Osteocyte (in vitro differentiated cells): ENCODE results near the gene LCLAT1. TPM values are rescaled to one million over a fixed set of nuclear protein-coding genes. Genes with fewer than 3 reads are reported as not detected.

Experiments used
- DNase-seq: peaks from one replicate; pipeline ENCODE4 v3.0.0; 2021; ENCODE audit warnings: mixed read lengths; ENCODE audit not compliant: unreplicated experiment; ENCODE audit errors: extremely low spot score
- H3K27ac Mint-ChIP-seq: one replicate; pipeline ENCODE4 v1.8.0; 2021; ENCODE audit warnings: mild to moderate bottlenecking, mixed read lengths; ENCODE audit not compliant: unreplicated experiment
- H3K27me3 Mint-ChIP-seq: one replicate; pipeline ENCODE4 v1.8.0; 2021; ENCODE audit warnings: mixed read lengths; ENCODE audit not compliant: unreplicated experiment
- H3K36me3 Mint-ChIP-seq: one replicate; pipeline ENCODE4 v1.8.0; 2021; ENCODE audit warnings: mixed read lengths; ENCODE audit not compliant: unreplicated experiment
- H3K4me1 Mint-ChIP-seq: one replicate; pipeline ENCODE4 v1.8.0; 2021; ENCODE audit warnings: mixed read lengths; ENCODE audit not compliant: unreplicated experiment
- H3K4me3 Mint-ChIP-seq: one replicate; pipeline ENCODE4 v1.8.0; 2021; ENCODE audit warnings: mild to moderate bottlenecking, moderate library complexity, mixed read lengths; ENCODE audit not compliant: unreplicated experiment
- H3K9me3 Mint-ChIP-seq: one replicate; pipeline ENCODE4 v1.8.0; 2021; ENCODE audit warnings: mixed read lengths; ENCODE audit not compliant: unreplicated experiment
- total RNA-seq: library from RNA; stranded (reverse); gene quantifications from 2 replicates; pipeline ENCODE4 v1.2.1, GENCODE V29; 2021
- TF ChIP-seq, protein P1 (sequence below): fragments of 200-600 bp; sonication (generic); IDR thresholded peaks from 2 replicates; pipeline ENCODE4 v1.5.0; 2021; ENCODE audit warnings: antibody characterized with exemption, mild to moderate bottlenecking, moderate library complexity

The LCLAT1 gene
- total RNA-seq, 1 donor from 2014 or later = 13.6 TPM

GRCh38 chr2:30684996-30685395, 237.9 kb downstream of the LCLAT1 start:
- DNase-seq = peak; percentile 32
- Mint-ChIP-seq H3K4me1 (peaks cover 2% of the 10 kb centered on the region), H3K27ac (no peak overlapping the region), H3K36me3 (no peaks in the 10 kb centered on the region), H3K27me3 (peaks cover 11% of the 10 kb centered on the region), H3K4me3 (no peak overlapping the region), H3K9me3 (no peaks in the 10 kb centered on the region)
- TF ChIP-seq, protein P1, sequence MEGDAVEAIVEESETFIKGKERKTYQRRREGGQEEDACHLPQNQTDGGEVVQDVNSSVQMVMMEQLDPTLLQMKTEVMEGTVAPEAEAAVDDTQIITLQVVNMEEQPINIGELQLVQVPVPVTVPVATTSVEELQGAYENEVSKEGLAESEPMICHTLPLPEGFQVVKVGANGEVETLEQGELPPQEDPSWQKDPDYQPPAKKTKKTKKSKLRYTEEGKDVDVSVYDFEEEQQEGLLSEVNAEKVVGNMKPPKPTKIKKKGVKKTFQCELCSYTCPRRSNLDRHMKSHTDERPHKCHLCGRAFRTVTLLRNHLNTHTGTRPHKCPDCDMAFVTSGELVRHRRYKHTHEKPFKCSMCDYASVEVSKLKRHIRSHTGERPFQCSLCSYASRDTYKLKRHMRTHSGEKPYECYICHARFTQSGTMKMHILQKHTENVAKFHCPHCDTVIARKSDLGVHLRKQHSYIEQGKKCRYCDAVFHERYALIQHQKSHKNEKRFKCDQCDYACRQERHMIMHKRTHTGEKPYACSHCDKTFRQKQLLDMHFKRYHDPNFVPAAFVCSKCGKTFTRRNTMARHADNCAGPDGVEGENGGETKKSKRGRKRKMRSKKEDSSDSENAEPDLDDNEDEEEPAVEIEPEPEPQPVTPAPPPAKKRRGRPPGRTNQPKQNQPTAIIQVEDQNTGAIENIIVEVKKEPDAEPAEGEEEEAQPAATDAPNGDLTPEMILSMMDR = no peak

- no peaks in the 10 kb centered on the region for H3K9me3 Mint-ChIP-seq
- DNase-seq = peak; percentile 42
- TF ChIP-seq, protein P1 = peak; percentile 15
- H3K4me1 Mint-ChIP-seq = peaks cover 2% of the 10 kb centered on the region
- H3K36me3 Mint-ChIP-seq = no peaks in the 10 kb centered on the region
- peaks cover 11% of the 10 kb centered on the region for H3K27me3 Mint-ChIP-seq
- no peak overlapping the region for H3K27ac Mint-ChIP-seq
- no peak overlapping the region for H3K4me3 Mint-ChIP-seq
Measured at GRCh38 chr2:30686000-30686399, 239.0 kb downstream of the LCLAT1 start.

GRCh38 chr2:30686669-30687068, 239.6 kb downstream of the LCLAT1 start:
- H3K27me3 Mint-ChIP-seq = peaks cover 11% of the 10 kb centered on the region
- no peak overlapping the region for H3K27ac Mint-ChIP-seq
- H3K9me3 Mint-ChIP-seq = no peaks in the 10 kb centered on the region
- no peak overlapping the region for H3K4me3 Mint-ChIP-seq
- H3K4me1 Mint-ChIP-seq = peaks cover 2% of the 10 kb centered on the region
- TF ChIP-seq, protein P1 = no peak
- no peaks in the 10 kb centered on the region for H3K36me3 Mint-ChIP-seq
- DNase-seq = peak; percentile 23

DNA sequence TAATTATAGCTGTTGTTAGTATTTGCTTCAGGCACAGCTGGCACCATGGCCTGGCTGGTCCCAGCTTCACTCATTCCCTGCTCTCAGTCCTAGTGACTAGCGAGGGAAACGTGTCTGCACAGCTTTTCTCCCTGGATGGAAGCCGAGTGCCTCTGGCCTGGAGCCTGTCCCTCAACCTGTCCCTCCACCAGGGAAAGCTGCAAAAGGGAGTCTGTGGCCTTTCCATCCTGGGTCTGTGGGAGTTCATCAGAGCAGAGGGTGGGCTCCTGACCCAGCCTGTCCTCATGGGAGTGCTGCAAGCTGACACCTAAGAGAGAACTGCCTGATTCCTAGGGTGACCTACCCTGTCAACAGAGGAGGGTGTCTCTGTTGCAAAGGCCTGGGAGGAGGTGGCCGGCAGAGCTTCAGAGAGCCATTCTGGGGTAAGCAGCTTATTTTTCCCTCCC, 241.9 kb downstream of the LCLAT1 start:
- Mint-ChIP-seq H3K27ac (no peak overlapping the region), H3K4me1 (peaks cover 2% of the 10 kb centered on the region), H3K27me3 (no peaks in the 10 kb centered on the region), H3K36me3 (no peaks in the 10 kb centered on the region), H3K9me3 (no peaks in the 10 kb centered on the region), H3K4me3 (no peak overlapping the region)
- DNase-seq = peak; percentile 54
- TF ChIP-seq, protein P1 = no peak

DNA sequence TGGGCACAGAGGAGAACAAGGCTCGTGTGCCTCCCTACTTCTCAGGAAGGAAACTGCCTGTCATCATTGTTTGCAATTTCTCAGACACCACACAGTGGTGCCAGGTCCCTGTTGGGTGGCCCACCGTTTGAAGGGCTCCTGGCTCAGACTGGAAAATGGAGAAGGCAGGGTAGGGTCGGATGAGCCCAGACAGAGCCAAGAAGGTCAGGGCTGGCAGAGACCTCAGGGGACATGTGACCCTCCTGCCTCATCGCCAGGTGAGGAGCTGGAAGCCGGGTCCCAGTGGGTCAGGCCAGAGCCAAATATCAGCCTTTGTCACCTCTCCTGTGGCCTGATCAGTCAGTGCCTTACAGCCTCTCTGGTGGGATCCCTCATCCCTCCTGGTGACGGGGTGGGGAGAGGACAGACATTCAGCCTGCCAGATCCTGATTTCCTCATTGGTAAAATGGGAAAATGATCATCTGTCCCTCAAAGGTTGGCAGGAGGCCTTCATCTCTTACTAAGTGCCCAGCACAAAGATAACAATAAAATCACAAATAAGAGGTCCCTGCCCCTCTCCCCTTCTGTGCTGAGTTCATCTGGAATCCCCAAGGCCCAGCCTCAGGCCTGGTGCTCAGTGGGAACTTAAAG, 242.6 kb downstream of the LCLAT1 start:
- peak; percentile 75 for DNase-seq
- TF ChIP-seq, protein P1 = no peak
- Mint-ChIP-seq H3K4me3 (no peak overlapping the region), H3K4me1 (peaks cover 2% of the 10 kb centered on the region), H3K36me3 (no peaks in the 10 kb centered on the region), H3K27me3 (peaks cover 5% of the 10 kb centered on the region), H3K9me3 (no peaks in the 10 kb centered on the region), H3K27ac (no peak overlapping the region)
